MM.1S (cell line): Measurements from ENCODE around the gene WFIKKN2.

ENCODE experiments used
- DNase-seq: peaks from one replicate; pipeline ENCODE4 v3.0.0-alpha.2; 2015
- H2AFZ ChIP-seq: fragments of 300-600 bp; sonication (generic); 2 replicates; pipeline ENCODE4 v1.6.0; 2016; ENCODE audit warnings: antibody characterized with exemption, low read length
- H3F3A ChIP-seq: fragments of 300-600 bp; sonication (generic); 2 replicates; pipeline ENCODE4 v1.6.1; 2016; ENCODE audit warnings: mild to moderate bottlenecking, antibody characterized with exemption, low read length, moderate library complexity, mixed read lengths; ENCODE audit not compliant: insufficient read depth
- H3K27ac ChIP-seq: fragments of 300-600 bp; sonication (generic); 2 replicates; pipeline ENCODE4 v1.5.1; 2016; ENCODE audit warnings: mild to moderate bottlenecking, low read length
- H3K27me3 ChIP-seq: fragments of 300-600 bp; sonication (generic); replicated peaks from 2 replicates; pipeline ENCODE4 v1.6.0; 2016; ENCODE audit warnings: low read length; ENCODE audit not compliant: insufficient read depth
- H3K36me3 ChIP-seq: fragments of 300-600 bp; sonication (generic); replicated peaks from 2 replicates; pipeline ENCODE4 v1.6.1; 2016; ENCODE audit warnings: mild to moderate bottlenecking, low read length, mixed read lengths; ENCODE audit not compliant: insufficient read depth
- H3K4me1 ChIP-seq: fragments of 300-600 bp; sonication (generic); 2 replicates; pipeline ENCODE4 v1.6.1; 2016; ENCODE audit warnings: low read length, mixed read lengths
- H3K4me2 ChIP-seq: fragments of 300-600 bp; sonication (generic); 2 replicates; pipeline ENCODE4 v1.6.0; 2016; ENCODE audit warnings: low read depth, low read length
- H3K4me3 ChIP-seq: fragments of 300-600 bp; sonication (generic); 2 replicates; pipeline ENCODE4 v1.5.1; 2016; ENCODE audit warnings: low read length, mixed read lengths
- H3K79me2 ChIP-seq: fragments of 300-600 bp; sonication (generic); 2 replicates; pipeline ENCODE4 v1.6.1; 2016; ENCODE audit warnings: mixed run types, low read length, mixed read lengths
- H3K9ac ChIP-seq: fragments of 300-600 bp; sonication (generic); 2 replicates; pipeline ENCODE4 v1.6.1; 2016; ENCODE audit warnings: low read length, mixed read lengths
- H3K9me2 ChIP-seq: fragments of 300-600 bp; sonication (generic); replicated peaks from 2 replicates; pipeline ENCODE4 v1.6.1; 2016; ENCODE audit warnings: mild to moderate bottlenecking, low read length, mixed read lengths; ENCODE audit not compliant: insufficient read depth
- H3K9me3 ChIP-seq: fragments of 300-600 bp; sonication (generic); replicated peaks from 2 replicates; pipeline ENCODE4 v1.6.1; 2016; ENCODE audit warnings: mild to moderate bottlenecking, low read length, mixed read lengths; ENCODE audit not compliant: insufficient read depth
- H4K20me1 ChIP-seq: fragments of 300-600 bp; sonication (generic); 2 replicates; pipeline ENCODE4 v1.6.1; 2016; ENCODE audit warnings: mild to moderate bottlenecking, low read length, moderate library complexity, mixed read lengths; ENCODE audit not compliant: insufficient read depth
- CTCF ChIP-seq: fragments of 300-600 bp; sonication (generic); IDR thresholded peaks from 2 replicates; pipeline ENCODE4 v1.5.1; 2016; ENCODE audit warnings: antibody characterized with exemption, low read length, mixed read lengths
- EZH2 ChIP-seq: fragments of 300-600 bp; sonication (generic); optimal IDR thresholded peaks from 2 replicates; pipeline ENCODE3; 2017; ENCODE audit warnings: low read depth, mild to moderate bottlenecking, antibody characterized with exemption, low read length, mixed read lengths
- EZH2phosphoT487 ChIP-seq: fragments of 300-600 bp; sonication (generic); IDR thresholded peaks from 2 replicates; pipeline ENCODE4 v1.6.1; 2018; ENCODE audit warnings: antibody characterized with exemption, low read length

WFIKKN2 gene

GRCh38 chr17:50807675-50808074 is 27.7 kb upstream of the WFIKKN2 start:
- H3K9me2 ChIP-seq = no peaks in the 10 kb centered on the region
- TF ChIP-seq EZH2phosphoT487 (no peak), EZH2 (no peak), CTCF (no peak)

GRCh38 chr17:50808413-50808812 is 27.0 kb upstream of the WFIKKN2 start:
- H3K9ac ChIP-seq = no peak overlapping the region
- H4K20me1 ChIP-seq = no peaks in the 10 kb centered on the region

More at GRCh38 chr17:50807675-50808074, 27.7 kb upstream of the WFIKKN2 start:
- no peak for DNase-seq
- Histone ChIP-seq H3F3A (no peaks in the 10 kb centered on the region), H3K27ac (no peak overlapping the region), H3K4me1 (peaks cover 2% of the 10 kb centered on the region; the same call in 1 of the 2 replicates), H3K36me3 (no peaks in the 10 kb centered on the region), H4K20me1 (no peaks in the 10 kb centered on the region), H2AFZ (no peak overlapping the region), H3K27me3 (no peaks in the 10 kb centered on the region), H3K79me2 (no peaks in the 10 kb centered on the region), H3K9me3 (no peaks in the 10 kb centered on the region), H3K9ac (no peak overlapping the region), H3K4me3 (no peak overlapping the region), H3K4me2 (no peak overlapping the region)

GRCh38 chr17:50808888-50809287 is 26.5 kb upstream of the WFIKKN2 start:
- H3K4me3 ChIP-seq = no peak overlapping the region
- no peaks in the 10 kb centered on the region for H3F3A ChIP-seq
- no peaks in the 10 kb centered on the region for H4K20me1 ChIP-seq
- no peaks in the 10 kb centered on the region for H3K79me2 ChIP-seq
- H2AFZ ChIP-seq = no peak overlapping the region
- H3K36me3 ChIP-seq = no peaks in the 10 kb centered on the region
- H3K4me1 ChIP-seq = no peaks in the 10 kb centered on the region
- H3K9me2 ChIP-seq = no peaks in the 10 kb centered on the region
- DNase-seq = no peak
- H3K9me3 ChIP-seq = no peaks in the 10 kb centered on the region
- H3K27ac ChIP-seq = no peak overlapping the region
- no peak overlapping the region for H3K9ac ChIP-seq
- TF ChIP-seq EZH2 (no peak), CTCF (no peak), EZH2phosphoT487 (no peak)
- H3K27me3 ChIP-seq = no peaks in the 10 kb centered on the region
- no peak overlapping the region for H3K4me2 ChIP-seq

More at GRCh38 chr17:50808413-50808812, 27.0 kb upstream of the WFIKKN2 start:
- Histone ChIP-seq H3K9me2 (no peaks in the 10 kb centered on the region), H2AFZ (no peak overlapping the region), H3K27me3 (no peaks in the 10 kb centered on the region), H3K27ac (no peak overlapping the region), H3K36me3 (no peaks in the 10 kb centered on the region), H3K9me3 (no peaks in the 10 kb centered on the region), H3K4me2 (no peak overlapping the region), H3K4me3 (no peak overlapping the region), H3K4me1 (no peaks in the 10 kb centered on the region), H3F3A (no peaks in the 10 kb centered on the region), H3K79me2 (no peaks in the 10 kb centered on the region)
- DNase-seq = no peak
- no peak for TF ChIP-seq EZH2phosphoT487
- no peak for TF ChIP-seq CTCF
- no peak for TF ChIP-seq EZH2
